HEK293T (cell line): ENCODE results near the gene OXSR1.

Source experiments
- CTBP1 ChIP-seq: fragments of 450-650 bp; IDR thresholded peaks from 2 replicates; pipeline ENCODE4 v1.6.1; 2016; ENCODE audit warnings: borderline replicate concordance
- ELF4 ChIP-seq: fragments of 450-650 bp; IDR thresholded peaks from 2 replicates; pipeline ENCODE4 v1.6.1; 2017; ENCODE audit warnings: antibody characterized with exemption
- FOXA1 ChIP-seq: fragments of 450-650 bp; IDR thresholded peaks from 2 replicates; pipeline ENCODE4 v1.6.1; 2016; ENCODE audit warnings: mild to moderate bottlenecking
- FOXM1 ChIP-seq: fragments of 450-650 bp; IDR thresholded peaks from 2 replicates; pipeline ENCODE4 v1.6.1; 2017; ENCODE audit warnings: mild to moderate bottlenecking, borderline replicate concordance
- HDGF ChIP-seq: fragments of 450-650 bp; IDR thresholded peaks from 2 replicates; pipeline ENCODE4 v1.6.1; 2017; ENCODE audit warnings: antibody characterized with exemption, borderline replicate concordance
- L3MBTL2 ChIP-seq: fragments of 450-650 bp; conservative IDR thresholded peaks from 2 replicates; pipeline ENCODE4 v1.6.1; 2016; ENCODE audit warnings: mild to moderate bottlenecking
- LEF1 ChIP-seq: fragments of 450-650 bp; IDR thresholded peaks from 2 replicates; pipeline ENCODE4 v1.6.1; 2017; ENCODE audit warnings: mild to moderate bottlenecking, borderline replicate concordance
- NFRKB ChIP-seq: fragments of 450-650 bp; IDR thresholded peaks from 2 replicates; pipeline ENCODE4 v1.6.1; 2016; ENCODE audit warnings: mild to moderate bottlenecking, moderate library complexity
- PKNOX1 ChIP-seq: fragments of 450-650 bp; IDR thresholded peaks from 2 replicates; pipeline ENCODE4 v1.6.1; 2016
- SP1 ChIP-seq: fragments of 450-650 bp; IDR thresholded peaks from 2 replicates; pipeline ENCODE4 v1.6.1; 2017
- SUZ12 ChIP-seq: fragments of 450-650 bp; IDR thresholded peaks from 2 replicates; pipeline ENCODE4 v1.6.1; 2016; ENCODE audit warnings: mild to moderate bottlenecking
- TARDBP ChIP-seq: fragments of 450-650 bp; IDR thresholded peaks from 2 replicates; pipeline ENCODE4 v1.6.1; 2016
- ZNF384 ChIP-seq: fragments of 450-650 bp; IDR thresholded peaks from 2 replicates; pipeline ENCODE4 v1.6.1; 2016

DNA sequence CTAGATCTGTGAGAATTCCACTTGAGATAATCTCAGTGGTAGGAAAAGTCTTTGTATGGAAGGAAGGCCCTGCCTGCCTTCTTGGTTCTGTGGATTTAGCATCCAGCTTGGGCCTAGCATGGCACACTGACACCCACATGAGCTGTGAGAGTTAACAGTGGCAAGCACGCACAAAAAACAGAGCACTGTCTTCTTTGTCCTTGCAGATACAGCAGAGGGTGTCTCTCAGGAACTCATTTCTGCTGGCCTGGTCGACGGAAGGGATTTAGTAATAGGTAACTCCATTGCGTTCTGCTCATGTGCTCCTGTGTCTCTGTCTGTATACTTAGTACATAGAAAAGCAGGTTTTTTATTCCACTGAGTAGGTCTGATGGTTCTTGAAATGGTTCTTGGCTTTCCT, 85.9 kb downstream of the OXSR1 start:
- TF ChIP-seq FOXA1 (no peak), ELF4 (no peak), NFRKB (no peak), SP1 (no peak), CTBP1 (no peak), TARDBP (no peak), PKNOX1 (no peak), FOXM1 (no peak), SUZ12 (no peak), LEF1 (no peak), ZNF384 (no peak), HDGF (no peak), L3MBTL2 (no peak)
